GM12865 (cell line): ENCODE measurements around the gene HAVCR1.
"Not testable (repeated sequence)": the region's sequence is repeated elsewhere in the genome, so short reads cannot be mapped to it uniquely, and the experiment has no call there.

Experiments
- DNase-seq: peaks from one replicate; pipeline ENCODE4 v3.0.0; 2010; ENCODE audit warnings: low read depth
- H3K4me3 ChIP-seq: 2 replicates; pipeline ENCODE4 v1.5.1; 2011; ENCODE audit warnings: mild to moderate bottlenecking, low read depth, low read length, control low read depth
- CTCF ChIP-seq: IDR thresholded peaks from 2 replicates; pipeline ENCODE4 v1.5.1; 2011; ENCODE audit warnings: low read length, control low read depth, low read depth, inconsistent platforms; ENCODE audit not compliant: insufficient read depth; ENCODE audit errors: missing control alignments

The HAVCR1 gene

GRCh38 chr5:157067005-157067404 lies 8.1 kb upstream of the HAVCR1 start:
- no peak overlapping the region for H3K4me3 ChIP-seq
- TF ChIP-seq CTCF: no peak
- DNase-seq: no peak

DNA sequence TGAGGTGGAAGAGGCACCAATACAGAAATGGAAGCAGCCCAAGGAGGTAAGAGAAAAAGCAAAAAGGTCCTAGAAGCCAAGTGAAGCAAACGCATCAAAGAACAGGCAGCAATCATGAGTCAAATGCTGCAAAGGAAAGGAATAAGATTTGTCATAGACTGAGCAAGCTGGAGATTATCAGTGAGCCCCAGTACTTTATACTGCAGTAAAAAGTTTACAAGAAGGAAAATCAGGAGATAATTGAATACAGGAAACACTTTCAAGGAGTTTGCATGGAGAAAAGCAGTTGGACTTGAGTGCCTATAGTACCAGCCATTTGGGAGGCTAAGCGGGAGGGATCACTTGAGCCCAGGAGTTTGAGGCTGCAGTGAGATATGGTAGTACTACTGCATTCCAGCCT lies 7.2 kb upstream of the HAVCR1 start:
- TF ChIP-seq CTCF: no peak
- no peak for DNase-seq
- H3K4me3 ChIP-seq: no peak overlapping the region

GRCh38 chr5:157063776-157064430 lies 5.0 kb upstream of the HAVCR1 start:
- DNase-seq: no peak
- H3K4me3 ChIP-seq: no peak overlapping the region
- TF ChIP-seq CTCF: no peak

DNA sequence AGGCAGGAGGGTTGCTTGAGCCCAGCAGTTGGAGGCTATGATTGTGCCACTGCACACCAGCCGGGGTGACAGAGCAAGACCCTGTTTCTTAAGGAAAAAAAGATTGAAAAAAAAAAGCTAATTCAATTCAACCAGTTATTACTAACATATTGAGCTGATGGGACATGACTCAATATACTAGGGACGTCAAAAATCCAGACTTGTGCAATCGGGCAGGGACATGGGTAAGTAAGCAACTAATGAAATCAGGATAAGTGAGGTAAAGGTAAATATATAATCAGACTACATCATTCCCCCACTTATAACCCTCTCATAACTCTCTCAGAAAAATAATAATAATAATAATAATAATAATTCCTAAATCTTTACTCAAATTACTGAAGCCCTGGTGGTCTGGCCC lies 975 bp upstream of the HAVCR1 start:
- no peak overlapping the region for H3K4me3 ChIP-seq
- no peak for DNase-seq
- TF ChIP-seq CTCF: no peak

DNA sequence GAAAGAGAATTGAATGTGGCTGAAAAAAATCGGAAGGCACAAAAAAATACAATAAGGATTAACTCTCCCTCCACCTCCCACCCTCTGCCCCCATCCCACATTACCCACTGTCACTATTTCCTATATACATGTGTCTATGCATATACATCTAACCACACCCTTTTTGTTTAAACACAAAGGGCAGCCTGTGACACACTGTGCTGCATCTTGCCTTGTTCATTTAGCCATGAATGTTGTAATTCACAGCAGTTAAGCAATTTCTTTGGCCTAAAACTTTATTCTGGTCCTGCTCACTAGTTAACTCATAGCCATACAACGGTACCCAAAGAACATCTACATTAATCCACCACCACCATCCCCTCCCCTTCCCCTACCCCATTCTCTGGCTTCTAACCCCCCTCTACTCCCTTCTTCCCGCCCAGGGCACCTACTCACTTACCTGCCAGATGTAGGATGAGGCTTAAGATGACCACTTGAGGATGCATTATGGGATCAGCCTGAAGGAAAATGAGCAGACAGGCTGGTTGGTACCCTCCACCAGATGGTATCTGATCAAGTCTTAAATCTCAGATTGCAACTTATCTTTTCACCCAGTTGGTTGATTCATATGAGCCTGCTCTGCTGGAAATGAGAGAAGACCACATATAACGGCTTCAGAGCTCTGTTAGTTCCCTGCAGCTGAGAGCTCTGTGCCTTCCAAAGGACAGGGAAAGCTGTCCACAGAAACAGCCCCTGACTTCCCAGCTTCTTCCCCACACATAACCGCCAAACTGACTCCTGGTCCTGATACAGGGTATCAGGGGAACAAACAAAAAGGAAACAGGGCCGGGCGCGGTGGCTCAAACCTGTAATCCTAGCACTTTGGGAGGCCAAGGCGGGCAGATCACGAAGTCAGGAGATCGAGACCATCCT lies 1.2 kb downstream of the HAVCR1 start:
- H3K4me3 ChIP-seq: no peak overlapping the region
- no peak for TF ChIP-seq CTCF
- no peak for DNase-seq

DNA sequence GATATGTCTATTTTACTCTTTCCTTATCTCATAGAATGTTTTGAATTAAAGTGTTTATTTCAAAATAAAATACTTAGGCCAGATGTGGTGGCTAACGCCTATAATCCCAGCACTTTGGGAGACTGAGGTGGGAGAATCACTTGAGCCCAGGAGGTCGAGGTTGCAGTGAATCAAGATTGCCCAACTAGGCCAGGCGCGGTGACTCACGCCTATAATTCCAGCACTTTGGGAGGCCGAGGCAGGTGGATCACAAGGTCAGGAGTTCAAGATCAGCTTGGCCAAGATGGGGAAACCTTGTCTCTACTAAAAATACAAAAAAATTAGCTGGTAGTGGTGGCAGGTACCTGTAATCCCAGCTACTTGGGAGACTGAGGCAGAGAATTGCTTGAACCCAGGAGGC lies 2.1 kb downstream of the HAVCR1 start:
- not testable (repeated sequence) for H3K4me3 ChIP-seq, DNase-seq

- DNase-seq: no peak
- no peak overlapping the region for H3K4me3 ChIP-seq
- no peak for TF ChIP-seq CTCF
Measured at GRCh38 chr5:157051604-157052245, 7.2 kb downstream of the HAVCR1 start.
